Panc1 (cell line): Measurements from ENCODE around the gene CDC6.

Source experiments
- CTCF ChIP-seq: fragments of 450-650 bp; IDR thresholded peaks from 2 replicates; pipeline ENCODE4 v1.5.1; 2017; ENCODE audit warnings: mild to moderate bottlenecking
- POLR2AphosphoS5 ChIP-seq: IDR thresholded peaks from 2 replicates; pipeline ENCODE4 v1.6.1; 2012; ENCODE audit warnings: mild to moderate bottlenecking, low read depth, low read length, moderate library complexity

GRCh38 chr17:40341808-40342503, 54.3 kb downstream of the CDC6 start:
- no peak for TF ChIP-seq CTCF
- TF ChIP-seq POLR2AphosphoS5: peak; percentile 52; the same call in 1 of the 2 replicates
